Activated naive CD4-positive, alpha-beta T cell (primary cell): ENCODE results near the gene SPATA2.
"Not testable (repeated sequence)": the region's sequence is repeated elsewhere in the genome, so short reads cannot be mapped to it uniquely, and the experiment has no call there.

Experiments
- DNase-seq, 4 experiments: peaks; one replicate each; lab custom pipeline; 2025; lab: John Stamatoyannopoulos, UW

SPATA2 gene

DNA sequence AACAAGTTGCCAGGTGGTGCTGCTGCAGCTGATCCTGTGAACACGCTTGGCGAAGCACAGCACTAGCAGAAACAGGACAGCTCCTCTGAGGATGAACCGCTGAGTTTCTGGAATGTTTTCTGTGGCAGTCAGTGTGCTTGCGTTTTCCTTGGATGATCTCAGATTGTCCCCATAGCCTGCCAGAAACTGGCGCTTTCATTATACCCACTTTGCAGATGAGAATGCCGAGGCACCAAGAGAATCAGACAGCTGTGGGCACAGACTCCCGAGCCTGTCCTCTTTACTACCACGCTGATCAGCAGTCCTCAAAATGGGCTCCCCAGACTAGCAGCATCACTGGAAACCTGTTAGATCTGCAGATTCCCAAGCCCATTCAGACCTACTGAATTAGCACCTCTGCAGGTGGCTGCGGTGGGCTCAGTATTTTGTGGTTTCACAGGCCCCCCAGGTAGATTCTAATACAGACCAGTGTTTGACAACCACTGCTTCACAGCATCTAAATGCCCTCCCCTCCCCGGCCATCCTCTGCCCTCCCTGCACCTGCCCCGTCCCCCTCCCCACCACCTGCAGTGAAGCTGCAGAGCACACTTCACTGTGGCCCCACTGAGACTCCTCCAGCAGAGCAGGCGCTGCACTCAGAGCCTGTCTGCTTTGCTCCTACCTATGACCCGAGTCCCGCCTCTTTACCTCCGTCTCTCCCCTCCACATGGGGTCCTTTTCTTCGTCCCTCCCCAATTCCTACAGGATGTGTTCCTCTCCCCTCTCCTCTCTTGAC is 29.6 kb downstream of the SPATA2 start:
- DNase-seq = no peak

DNA sequence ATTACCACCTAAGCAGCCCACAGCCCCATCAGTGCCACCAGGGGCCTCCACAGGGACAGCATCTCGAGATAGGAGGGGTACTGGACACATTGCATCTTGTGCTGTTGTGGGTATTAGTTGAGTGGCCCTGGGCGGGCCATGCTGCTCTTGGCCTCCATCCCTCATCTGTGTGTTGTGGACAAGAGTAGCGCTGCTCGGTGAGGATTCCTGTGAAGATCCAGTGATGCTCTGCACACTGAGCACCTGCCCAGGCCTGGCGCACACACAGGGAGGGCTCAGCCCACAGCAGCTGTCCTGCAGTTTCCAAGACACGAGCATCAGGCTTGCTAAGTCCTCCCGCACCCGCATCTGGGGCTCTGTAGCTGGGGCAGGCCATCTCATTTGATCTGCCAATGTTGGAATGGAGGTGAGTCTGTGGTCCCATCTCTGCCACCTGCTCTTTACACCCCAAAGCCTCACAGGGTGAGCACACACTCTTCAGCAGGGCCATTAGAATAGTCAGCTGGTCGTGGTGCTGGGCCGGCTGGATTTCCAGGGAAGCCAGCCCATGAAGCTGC is 32.0 kb downstream of the SPATA2 start:
- DNase-seq = no peak

DNA sequence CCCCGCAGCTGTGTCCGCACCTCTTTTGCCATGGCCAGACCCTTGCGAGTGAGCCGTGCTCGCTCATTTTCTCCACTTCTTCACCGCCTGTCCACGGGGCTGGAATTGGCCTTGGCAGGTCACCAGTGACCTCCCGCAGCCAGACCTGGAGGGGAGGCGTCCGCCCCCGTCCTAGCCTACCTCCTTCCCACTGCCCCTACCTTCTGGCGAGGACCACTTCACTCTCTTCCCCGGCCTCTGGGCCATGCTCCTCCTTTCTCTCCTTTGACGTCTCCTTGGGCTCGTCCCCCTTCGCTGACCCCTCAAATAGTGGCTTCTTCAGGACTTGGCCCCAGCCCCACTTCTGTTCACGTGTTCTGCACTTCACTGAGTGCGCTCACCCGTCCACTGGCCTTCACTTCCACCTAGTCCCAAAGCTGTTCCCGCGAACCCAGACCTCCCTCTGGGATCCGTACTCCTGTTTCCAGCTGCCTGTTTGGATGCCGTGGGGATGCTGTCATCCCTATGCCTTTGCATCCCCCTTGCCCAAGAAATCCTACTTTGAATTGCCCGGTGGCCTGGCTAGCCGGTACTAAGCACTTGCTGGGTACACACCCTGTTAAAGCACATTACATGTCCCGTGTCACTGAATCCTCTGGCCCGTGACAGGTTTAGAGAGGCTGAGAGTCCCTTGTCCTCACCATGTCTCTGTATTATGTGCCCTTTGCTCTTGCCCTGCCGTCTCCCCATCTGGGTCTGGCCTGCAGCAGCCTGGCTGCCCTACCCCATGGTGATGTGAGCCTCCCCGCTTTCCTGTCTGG is 33.0 kb downstream of the SPATA2 start:
- DNase-seq = no peak

DNA sequence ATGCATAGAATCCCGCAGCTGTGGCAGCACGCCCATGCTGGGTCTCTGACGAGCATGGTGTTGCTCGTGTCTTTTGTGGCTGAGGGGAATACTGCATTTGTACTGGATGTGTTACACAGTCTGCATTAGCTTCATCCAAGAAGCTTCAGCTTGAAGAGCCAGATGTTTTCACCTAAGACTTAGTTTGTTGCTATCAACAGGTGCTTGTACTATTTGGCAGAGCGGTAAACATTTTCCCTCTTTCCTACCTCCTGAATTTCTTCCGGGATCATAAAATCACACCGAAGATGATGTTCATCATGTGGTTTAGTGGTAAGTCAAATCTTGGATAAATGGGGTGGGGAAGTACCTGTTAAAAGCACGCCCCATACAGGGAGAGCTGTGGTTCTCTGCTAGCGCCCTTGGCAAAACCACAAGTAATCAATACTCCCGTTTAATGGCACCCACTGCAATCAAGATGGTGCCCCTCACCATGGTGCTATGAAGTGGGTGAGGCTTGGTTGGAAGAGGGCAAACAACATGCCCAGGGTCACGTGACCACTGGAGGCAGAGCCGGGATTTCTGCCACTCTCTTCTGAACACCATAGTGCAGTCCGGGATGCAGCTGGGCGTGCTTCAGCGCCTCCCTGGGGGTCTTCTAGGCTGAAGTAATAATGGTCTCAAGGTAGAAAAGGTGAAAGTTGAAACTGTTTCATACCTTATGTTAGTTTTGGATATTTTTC is 34.4 kb downstream of the SPATA2 start:
- DNase-seq = no peak

DNA sequence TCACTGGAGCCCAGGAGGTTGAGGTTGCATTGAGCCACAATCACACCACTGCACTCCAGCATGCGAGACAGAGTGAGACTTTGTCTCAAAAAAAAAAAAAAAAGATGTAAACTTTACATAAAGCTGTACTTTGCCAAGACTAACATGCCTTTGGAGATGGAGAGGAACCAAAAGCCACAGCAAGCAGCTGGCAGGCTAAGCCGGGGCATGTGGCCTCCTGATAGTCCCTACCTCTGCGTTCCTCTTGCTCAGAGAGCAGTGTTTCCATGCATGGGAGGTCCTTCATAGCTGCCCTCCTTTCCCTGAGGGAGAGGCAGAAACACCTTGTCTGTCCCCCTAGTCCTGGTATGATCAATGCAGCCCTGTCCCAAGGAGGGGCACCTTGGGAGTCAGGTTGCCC is 35.2 kb downstream of the SPATA2 start:
- no peak for DNase-seq

DNA sequence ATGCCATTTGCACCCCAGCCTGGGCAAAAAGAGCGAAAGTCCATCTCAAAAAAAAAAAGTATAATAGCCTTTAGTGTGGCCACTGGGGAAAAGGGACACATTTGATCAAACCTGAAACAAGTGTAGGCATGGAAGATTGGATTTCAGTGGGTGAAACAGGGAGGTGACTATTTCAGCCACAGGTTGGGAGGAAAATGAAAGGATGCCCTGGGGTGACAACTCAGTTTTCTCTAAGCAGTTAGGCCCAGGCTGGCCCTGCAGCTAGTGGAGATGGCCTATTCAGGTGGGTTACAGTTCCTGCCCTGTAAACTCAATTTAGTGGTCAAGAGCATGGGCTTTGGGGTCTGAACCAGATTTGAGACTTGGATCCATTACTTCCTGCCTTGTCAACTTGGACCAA is 36.4 kb downstream of the SPATA2 start:
- no peak for DNase-seq

DNA sequence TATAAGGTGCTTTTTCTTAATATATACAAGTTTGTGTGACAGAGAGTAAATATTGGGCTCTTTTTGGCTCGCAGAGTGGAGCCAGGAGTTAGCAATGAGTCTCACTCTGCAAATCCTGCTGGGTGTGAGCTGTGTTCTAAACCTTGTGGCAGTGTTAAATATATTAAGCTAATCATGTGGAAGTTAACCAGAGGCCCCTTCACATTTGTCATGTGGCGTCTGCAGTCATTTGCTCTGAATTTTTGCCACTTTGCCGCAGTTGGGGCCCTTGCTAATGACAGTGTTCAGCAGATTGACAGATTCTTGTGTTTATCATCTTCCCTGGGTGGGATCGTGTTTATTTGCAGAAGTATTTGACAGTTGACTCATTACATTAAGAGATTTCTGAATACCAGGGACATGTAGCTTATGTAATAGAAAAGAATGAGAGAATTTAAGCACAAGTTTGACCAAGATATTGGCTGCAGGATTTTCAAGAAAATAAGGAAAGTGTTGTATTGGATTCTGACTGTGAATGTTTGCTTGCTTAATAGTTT is 37.9 kb downstream of the SPATA2 start:
- no peak for DNase-seq

DNA sequence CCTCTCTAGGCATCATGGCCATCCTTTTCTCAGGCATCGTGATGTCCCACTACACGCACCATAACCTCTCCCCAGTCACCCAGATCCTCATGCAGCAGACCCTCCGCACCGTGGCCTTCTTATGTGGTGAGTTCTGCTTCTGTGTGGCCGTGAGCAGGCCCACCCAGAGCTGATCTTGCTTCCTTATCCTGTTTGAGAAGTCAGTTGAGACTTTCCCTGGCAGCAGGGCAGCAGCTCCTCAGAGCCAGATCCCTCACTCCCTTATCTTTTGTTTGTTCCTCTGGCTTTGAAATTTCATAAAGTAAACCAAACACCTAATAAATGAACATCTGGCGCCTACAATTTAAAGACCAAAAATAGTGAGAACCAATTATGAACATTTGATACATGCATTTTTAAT is 40.6 kb downstream of the SPATA2 start:
- no peak for DNase-seq

DNA sequence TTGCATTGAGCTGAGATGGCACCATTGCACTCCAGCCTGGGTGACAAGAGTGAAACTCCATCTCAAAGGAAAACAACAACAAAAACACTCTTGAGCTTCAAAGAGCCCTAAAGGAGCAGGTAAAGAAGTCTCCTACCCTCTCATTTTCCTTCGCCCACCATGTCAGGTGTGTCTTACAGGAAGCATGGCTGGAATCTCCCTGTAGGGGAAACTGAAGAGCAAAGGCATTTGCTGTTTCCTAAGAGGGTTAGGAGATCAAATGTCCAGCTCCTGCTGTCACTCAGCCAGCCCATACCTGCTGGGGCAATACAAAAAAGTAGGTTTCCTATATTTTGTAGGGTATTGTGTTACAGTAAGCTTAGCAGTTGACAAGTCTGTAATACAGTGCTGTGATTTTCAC is 43.3 kb downstream of the SPATA2 start:
- no peak for DNase-seq

DNA sequence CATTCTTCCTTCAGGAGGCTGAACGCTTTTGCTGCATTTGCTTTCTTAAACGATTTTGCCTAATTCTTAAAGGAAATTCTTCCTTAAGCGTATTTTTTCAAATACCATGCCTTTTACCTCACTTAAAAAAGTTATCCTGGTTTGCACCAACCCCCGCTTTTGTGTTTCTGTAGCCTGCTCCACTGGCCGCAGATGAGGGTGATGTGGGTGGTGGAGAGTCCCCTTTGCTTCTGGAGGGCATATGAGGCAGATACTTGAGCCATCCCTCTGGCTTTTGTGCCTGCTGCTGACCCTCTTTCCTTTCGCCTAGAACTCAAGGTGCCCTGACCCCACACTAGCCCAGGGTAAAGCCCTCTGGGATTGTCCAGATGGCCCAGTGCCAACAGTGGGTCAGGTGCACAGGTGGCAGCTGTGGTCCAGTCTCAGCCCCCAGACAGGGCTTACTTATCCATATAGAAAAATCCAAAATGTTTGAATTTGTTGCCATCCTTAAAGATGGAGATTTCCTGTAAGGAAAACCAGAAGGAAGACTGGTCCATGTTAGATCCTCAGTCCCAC is 43.9 kb downstream of the SPATA2 start:
- DNase-seq = no peak

DNA sequence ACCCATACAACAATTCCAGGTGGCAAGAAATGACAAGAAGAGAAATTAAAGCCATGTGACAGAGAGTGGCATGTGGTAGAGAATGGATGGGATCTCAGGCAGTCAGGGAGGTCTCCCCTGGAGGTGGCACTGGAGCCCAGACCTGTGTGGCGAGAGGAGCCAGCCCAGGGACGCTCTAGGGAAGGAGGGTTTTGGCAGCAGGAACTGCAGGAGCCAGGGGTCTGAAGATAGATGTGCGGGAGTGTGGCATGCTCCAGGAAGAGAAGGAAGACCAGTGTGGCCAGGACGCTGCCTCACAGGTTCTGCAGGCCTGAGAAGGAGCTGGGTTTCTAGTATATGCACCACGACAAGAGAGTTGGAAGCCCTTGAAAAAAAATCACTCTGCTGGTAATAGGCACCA is 45.1 kb downstream of the SPATA2 start:
- no peak for DNase-seq

DNA sequence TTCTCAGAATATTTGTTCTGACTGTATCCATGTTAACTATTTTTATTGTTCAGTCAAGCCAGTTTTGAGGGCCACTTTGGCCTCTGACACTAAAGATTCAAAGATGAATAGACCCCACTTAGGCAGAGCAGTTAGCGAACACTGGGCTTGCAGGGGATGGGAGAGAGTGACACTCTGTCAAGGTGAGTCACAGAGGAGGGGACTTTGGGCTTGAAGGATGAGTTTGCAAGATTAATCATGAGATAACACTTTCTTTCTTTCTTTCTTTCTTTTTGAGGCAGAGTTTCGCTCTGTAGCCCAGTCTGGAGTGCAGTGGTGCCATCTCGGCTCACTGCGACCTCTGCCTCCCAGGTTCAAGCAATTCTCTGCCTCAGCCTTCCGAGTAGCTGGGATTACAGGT is 46.4 kb downstream of the SPATA2 start:
- DNase-seq = no peak

DNA sequence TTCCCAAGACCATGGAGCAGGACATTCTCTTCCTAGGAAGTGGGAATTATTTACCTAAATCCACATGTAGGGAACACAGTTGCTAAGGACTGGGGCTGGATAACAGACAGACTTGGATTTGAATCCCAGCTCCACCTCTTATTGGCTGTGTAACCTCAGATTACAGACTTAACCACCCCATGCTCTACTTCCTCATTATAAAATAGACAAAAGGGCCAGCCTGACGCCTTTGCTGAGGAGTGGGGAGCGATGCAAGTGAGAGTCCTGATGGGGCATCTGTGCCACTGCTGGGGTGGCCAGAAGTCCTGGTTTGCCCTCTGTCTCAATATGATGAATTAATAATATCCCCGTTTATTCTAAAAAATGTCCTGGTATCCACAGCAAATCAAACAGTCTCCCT is 46.8 kb downstream of the SPATA2 start:
- no peak for DNase-seq

DNA sequence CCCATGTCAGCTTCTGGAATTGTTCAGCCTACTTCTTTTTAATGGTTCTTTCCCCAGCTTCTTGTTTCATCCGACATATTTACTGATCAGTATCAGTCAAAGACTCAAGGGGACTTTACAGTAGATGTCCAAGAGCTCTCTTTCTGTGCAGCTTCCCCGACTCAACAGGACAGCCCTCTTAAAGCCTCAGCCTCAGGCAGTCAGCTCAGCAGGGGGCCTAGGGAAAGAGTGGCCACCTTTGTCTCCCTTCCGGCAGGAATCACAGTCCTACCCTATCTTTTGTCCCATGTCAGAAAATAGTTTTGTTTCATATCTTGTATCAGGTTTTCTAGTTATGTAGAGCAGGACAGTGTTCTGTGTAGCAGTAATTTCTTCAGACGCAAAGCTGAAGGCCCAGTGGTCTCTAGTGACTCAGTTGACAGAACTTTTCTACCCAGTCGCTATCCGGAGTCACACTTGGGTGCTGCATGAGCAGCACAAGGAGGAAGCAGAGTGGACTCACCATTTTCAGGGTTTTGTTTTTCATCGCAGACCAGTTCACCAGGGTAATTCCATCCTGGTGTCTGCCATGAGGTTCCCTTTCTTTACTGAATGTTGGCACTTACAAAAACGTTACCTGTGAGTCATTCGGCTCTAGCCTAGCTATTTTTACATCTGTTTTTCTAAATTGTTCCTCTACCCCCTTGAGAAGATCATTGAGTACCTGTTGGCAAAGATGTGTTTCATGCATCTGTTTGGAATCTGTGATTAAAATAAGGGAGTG is 47.7 kb downstream of the SPATA2 start:
- DNase-seq = no peak

DNA sequence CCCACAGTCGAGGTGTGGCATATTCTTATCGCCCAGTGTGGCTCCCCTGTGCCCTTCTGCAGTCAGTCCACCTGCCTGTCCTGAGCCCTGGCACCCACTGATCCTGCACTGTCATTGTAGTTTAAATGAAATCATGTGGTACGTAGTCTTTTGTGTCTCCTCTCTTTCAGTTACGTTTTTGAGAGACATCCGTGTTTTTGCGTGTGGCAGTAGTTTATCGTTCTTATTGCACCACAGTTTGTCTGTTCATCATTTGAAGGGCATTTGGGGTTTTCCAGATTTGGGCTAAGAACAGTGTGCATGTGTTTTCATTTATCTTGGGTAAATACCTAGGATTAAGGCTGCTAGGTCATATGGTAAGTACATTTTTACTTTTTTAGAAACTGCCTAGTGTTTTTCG is 49.3 kb downstream of the SPATA2 start:
- no peak for DNase-seq

DNA sequence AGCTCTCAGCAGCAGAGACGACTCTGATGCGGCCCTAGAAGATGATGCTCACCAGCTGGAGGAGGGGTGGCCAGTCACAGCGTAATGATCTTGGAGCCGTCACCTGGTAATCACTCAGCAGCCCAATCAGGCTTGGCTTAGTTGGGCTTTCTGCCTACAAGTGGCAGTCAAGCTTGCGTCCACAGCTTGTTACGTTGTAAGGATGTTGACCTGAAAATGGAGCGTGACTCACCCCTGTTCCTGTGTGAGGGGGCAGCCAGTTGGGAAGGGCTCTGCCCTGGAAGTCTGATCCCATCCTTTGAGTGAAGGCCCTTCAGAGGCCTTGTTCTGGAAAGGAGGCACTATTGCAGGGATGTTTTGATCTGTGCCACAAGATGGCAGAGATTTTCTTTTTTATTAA is 49.8 kb downstream of the SPATA2 start:
- DNase-seq = no peak

DNA sequence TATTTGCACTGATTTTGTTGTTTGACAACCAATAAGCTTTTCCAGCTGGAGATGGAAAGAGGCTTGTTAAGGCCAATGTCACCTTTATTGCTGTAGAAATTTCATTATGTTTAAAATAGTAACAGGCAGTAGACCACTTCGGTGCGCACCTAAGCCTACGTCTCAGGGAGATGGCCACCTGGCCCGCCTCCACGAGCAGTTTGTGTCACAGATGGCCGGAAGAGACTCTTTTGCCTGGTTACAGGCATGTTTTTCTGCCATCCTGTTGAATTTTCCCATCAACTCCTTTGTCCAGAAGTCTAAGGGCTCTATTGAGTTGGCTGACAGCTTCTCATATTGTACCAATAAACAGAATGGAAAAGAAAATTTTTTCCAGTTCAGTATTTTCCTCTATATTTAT is 51.7 kb downstream of the SPATA2 start:
- no peak for DNase-seq

DNA sequence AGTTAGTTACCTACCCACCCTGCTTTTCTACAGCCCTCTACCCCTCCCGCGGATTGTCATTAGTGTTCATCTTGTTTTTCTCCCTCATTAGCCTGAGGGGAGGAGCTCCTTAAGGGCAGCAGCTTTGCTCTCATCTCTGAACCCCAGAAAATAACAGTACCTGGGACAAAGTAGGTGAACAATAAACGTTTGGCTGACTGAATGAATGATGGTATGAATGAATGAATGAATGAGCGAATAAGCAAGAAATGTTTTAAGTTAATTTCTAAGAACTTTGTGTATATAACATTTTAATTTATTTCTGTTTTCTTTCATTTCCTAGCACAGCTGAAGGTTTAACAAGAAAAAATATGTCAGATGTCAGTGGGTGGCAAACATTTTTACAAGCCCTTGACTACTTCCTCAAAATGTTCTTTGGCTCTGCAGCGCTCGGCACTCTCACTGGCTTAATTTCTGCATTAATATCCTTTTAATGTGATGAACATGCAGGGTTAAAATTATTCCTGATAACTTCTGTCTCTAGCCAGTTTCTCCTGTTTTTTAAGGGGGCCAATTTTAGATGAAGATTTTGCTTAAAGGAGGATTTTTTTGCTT is 52.6 kb downstream of the SPATA2 start:
- DNase-seq = no peak

DNA sequence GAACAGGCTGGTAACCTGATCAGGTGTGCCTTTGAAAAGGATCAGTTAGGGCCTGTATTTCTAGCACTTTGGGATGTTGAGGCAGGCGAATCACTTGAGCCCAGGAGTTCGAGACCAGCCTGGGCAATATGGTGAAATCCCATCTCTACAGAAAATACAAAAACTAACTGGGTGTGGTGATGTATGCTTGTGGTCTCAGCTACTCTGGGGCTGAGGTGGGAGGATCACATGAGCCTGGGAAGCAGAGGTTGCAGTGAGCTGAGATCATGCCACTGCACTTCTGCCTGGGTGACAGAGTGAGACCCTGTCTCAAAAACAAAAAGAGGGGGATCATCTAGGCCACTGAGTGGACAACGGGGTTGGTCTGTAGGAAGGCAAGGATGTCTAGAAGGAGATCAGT is 54.1 kb downstream of the SPATA2 start:
- not testable (repeated sequence) for DNase-seq

DNA sequence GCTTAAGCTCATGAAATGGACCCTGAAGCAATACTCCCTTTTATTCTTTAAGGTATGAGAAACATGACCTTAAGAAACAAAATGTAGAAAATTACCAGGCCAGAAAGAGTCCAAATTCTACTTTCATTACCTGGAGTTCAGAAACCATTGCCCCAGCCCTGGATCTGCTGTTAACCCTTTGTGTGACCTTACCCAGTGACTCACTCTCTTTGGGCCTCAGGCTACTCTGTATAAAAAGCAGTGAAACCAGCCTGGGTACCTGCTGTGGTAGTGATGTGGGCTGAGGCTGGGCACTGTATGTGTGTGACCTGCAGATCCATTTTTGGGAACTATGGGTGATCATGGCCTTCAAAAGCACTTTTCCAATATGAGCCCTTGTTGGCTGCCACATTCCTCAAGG is 55.5 kb downstream of the SPATA2 start:
- no peak for DNase-seq

DNA sequence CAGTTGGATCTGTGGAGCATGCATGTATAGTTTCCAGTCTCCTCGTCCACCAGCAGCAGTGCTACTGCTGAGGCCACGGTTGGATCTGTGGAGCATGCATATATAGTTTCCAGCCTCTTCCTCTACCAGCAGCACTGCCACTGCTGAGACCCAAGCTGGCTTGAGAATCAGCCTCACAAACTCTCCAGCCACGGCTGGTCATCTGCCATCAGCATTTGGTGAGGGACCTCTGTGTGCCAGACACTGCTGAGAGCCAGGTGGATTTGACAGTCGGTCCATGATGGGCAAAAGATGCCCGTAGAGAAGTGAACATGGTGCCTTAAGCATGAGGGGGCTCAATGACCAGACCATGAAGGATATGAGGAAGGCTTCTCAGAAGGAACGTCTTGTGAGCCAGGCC is 56.3 kb downstream of the SPATA2 start:
- no peak for DNase-seq
